ENCODE measurements around the gene ID4. TPM values are rescaled to one million over a fixed set of nuclear protein-coding genes. Genes with fewer than 3 reads are reported as not detected.

The ID4 gene
- total and polyA plus RNA-seq, 12 donors: 1.2 to 9.6 (median 3.1) TPM

DNA sequence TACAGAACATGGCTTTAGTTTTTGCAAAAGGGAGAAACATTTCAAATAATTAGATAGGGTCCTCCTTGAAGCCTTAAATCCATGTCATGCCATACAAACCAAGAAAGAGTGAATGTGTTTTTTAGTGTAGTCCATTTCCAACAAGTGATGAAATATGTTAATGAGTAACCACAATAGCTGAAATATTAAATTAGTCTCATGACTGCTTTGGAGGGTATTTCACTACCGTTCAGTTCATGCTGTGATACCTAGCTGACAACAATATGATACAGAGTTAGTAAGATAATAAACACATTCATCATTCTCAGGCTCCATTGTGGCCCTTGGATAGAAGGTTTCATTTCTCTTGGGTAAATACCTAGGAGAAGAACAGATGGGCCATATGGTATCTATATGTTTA, 5.8 kb upstream of the ID4 start:
- TF ChIP-seq, protein P1, sequence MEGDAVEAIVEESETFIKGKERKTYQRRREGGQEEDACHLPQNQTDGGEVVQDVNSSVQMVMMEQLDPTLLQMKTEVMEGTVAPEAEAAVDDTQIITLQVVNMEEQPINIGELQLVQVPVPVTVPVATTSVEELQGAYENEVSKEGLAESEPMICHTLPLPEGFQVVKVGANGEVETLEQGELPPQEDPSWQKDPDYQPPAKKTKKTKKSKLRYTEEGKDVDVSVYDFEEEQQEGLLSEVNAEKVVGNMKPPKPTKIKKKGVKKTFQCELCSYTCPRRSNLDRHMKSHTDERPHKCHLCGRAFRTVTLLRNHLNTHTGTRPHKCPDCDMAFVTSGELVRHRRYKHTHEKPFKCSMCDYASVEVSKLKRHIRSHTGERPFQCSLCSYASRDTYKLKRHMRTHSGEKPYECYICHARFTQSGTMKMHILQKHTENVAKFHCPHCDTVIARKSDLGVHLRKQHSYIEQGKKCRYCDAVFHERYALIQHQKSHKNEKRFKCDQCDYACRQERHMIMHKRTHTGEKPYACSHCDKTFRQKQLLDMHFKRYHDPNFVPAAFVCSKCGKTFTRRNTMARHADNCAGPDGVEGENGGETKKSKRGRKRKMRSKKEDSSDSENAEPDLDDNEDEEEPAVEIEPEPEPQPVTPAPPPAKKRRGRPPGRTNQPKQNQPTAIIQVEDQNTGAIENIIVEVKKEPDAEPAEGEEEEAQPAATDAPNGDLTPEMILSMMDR (IDR thresholded peaks at IDR 0.05): no peak
- ATAC-seq (no peak), DNase-seq (no peak)
- H3K36me3 ChIP-seq: no peaks in the 10 kb centered on the region
- no peak overlapping the region for H3K4me3 ChIP-seq
- H3K4me1 ChIP-seq: peaks cover 0 to 2% (median 0%) of the 10 kb centered on the region in 9 donors
- peaks cover 0 to 30% (median 5%) of the 10 kb centered on the region in 7 donors for H3K27me3 ChIP-seq
- WGBS, 2 donors: 70 to 82% methylated on average over 1 of the region's 1 CpG
- intact Hi-C loops (cut with DNase I): no loop called here
- no peak overlapping the region for H3K27ac ChIP-seq
- peaks cover 0 to 15% (median 0%) of the 10 kb centered on the region in 11 donors for H3K9me3 ChIP-seq

GRCh38 chr6:19833947-19834346, 3.2 kb upstream of the ID4 start:
- intact Hi-C loops (cut with DNase I): no loop called here
- DNase-seq (no peak), ATAC-seq (no peak)
- Histone ChIP-seq H3K4me3 (no peak overlapping the region), H3K27me3 (peaks cover 0 to 55% (median 17%) of the 10 kb centered on the region in 7 donors), H3K4me1 (peaks cover 0 to 16% (median 8%) of the 10 kb centered on the region in 9 donors), H3K27ac (no peak overlapping the region), H3K36me3 (no peaks in the 10 kb centered on the region), H3K9me3 (no peaks in the 10 kb centered on the region)
- WGBS, 2 donors: 39 to 48% methylated on average over 5 of the region's 5 CpGs
- TF ChIP-seq, protein P1 (IDR thresholded peaks at IDR 0.05): no peak

- intact Hi-C loops (cut with DNase I): loop anchor here in 1 of 10 donors (5.0 kb wide), 1 partner anchor 33 kb away; no protein-coding TSS in a partner anchor
- TF ChIP-seq, protein P1 (IDR thresholded peaks at IDR 0.05): no peak
- H3K4me1 ChIP-seq: peaks cover 0 to 23% (median 11%) of the 10 kb centered on the region in 9 donors
- 79 to 91% methylated on average over 5 of the region's 5 CpGs for WGBS, 2 donors
- H3K36me3 ChIP-seq: no peaks in the 10 kb centered on the region
- no peak overlapping the region for H3K4me3 ChIP-seq
- DNase-seq (no peak), ATAC-seq (no peak)
- H3K9me3 ChIP-seq: no peaks in the 10 kb centered on the region
- H3K27me3 ChIP-seq: peaks cover 0 to 65% (median 26%) of the 10 kb centered on the region in 7 donors
- no peak overlapping the region for H3K27ac ChIP-seq
Measured at GRCh38 chr6:19834858-19835257, 2.3 kb upstream of the ID4 start.

GRCh38 chr6:19835605-19836004, 1.6 kb upstream of the ID4 start:
- Histone ChIP-seq H3K9me3 (no peaks in the 10 kb centered on the region), H3K27me3 (peaks cover 0 to 72% (median 29%) of the 10 kb centered on the region in 7 donors), H3K4me3 (no peak overlapping the region), H3K27ac (no peak overlapping the region), H3K4me1 (peaks cover 0 to 23% (median 11%) of the 10 kb centered on the region in 9 donors), H3K36me3 (no peaks in the 10 kb centered on the region)
- ATAC-seq: no peak
- intact Hi-C loops (cut with DNase I): loop anchor here in 4 of 10 donors (2.0 to 5.0 kb wide), 2 partner anchors 31 to 33 kb away; no protein-coding TSS in a partner anchor
- 86 to 95% methylated on average over 4 of the region's 4 CpGs for WGBS, 2 donors
- TF ChIP-seq, protein P1 (IDR thresholded peaks at IDR 0.05): no peak
- no peak for DNase-seq
